ENCODE results near the gene ZBBX.

DNA sequence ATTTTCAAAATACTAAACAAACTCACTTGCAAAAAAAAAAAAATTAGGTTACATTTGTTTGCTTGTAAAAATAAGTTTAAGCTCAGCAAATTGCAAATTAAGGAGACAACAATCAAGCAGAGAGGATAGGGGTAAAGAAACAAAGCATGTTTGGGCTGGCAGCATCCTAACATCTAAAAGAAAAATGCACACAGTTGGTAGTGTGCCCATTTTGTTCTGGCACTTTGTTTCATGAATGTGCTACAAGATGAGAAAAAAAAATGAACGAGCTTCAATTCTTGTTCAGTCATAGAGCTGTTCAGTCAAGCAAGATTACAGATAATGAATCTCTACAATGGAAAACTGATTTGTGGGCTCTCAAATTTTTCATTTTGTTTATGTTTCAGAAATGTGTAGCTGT is 17.7 kb upstream of the ZBBX start:
- TF ChIP-seq POLR2AphosphoS5 (IDR thresholded peaks at IDR 0.05; ENCODE audit: borderline replicate concordance, low read depth, low read length) (no peak), EZH2 (IDR thresholded peaks at IDR 0.05) (no peak), FOXP2 (optimal IDR thresholded peaks at IDR 0.05; ENCODE audit: control extremely low read depth, extremely low read length, insufficient read depth) (no peak)
